Pons (tissue), 1 donor: Measurements from ENCODE around the gene GFRA4.

ENCODE experiments used
- DNase-seq: peaks from one replicate; pipeline ENCODE4 v3.0.0-alpha.2; 2016; ENCODE audit warnings: low spot score

The GFRA4 gene

DNA sequence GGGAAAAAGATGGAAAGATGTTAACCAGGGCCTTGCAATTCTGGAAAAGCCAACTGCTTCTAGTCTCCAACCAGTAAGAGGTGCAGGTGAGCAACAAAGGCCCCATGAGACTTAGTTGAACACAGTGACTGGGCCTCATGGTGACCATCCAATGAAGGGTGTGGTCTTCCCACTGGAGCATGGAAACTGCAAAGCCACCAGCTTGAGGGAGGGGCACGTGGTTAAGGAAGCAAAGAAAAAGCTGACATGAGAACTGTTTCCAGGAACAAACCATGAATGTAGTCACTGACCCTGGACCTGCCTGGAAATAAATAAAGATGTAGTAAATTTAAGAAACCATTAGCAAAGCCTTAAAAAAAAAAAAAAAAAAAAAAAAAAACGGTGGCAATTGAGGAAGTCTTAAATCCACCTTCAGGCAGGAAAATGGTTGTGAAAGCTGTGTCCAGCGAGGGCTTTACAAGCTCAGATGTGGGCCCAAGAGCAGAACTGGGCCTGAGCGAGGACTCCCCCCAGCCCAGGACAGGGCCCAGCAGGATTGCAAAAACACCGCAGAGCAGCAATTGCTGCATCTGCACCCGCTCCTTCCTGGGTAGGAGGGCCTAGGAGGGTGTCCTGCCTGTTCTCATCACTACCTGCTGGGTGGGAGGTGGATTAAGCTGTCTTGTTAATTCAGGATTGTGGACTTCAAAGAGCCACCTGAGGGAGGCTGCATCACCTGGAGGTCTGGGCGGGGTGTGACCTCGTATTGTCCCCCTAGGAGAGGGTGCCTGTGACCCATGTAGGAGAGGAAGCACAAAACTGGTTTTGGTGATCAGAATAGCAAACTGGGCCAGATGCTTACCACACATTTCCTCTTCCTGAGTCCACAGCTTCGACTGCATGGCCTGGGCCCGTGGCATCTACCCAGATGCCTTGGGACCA lies 10.3 kb downstream of the GFRA4 start:
- no peak for DNase-seq

DNA sequence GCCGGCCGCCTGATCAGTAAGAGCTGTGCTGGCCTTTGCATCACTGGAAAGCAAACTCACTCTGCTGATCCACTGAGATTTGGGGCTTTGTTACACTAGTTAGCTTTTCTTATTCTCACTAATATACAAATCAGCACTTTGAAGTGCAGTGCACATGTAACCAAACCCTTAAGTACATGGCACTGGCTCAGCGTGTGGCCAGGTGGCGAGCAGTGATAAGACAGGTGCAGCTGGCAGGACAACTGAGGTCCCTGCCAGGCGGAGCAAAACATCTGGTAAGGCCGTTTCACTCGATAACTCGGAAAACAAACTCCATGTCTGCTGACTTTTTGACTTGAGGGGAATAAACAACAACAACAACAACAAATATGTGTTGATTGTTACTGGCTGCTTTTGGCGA lies 11.0 kb downstream of the GFRA4 start:
- no peak for DNase-seq

DNA sequence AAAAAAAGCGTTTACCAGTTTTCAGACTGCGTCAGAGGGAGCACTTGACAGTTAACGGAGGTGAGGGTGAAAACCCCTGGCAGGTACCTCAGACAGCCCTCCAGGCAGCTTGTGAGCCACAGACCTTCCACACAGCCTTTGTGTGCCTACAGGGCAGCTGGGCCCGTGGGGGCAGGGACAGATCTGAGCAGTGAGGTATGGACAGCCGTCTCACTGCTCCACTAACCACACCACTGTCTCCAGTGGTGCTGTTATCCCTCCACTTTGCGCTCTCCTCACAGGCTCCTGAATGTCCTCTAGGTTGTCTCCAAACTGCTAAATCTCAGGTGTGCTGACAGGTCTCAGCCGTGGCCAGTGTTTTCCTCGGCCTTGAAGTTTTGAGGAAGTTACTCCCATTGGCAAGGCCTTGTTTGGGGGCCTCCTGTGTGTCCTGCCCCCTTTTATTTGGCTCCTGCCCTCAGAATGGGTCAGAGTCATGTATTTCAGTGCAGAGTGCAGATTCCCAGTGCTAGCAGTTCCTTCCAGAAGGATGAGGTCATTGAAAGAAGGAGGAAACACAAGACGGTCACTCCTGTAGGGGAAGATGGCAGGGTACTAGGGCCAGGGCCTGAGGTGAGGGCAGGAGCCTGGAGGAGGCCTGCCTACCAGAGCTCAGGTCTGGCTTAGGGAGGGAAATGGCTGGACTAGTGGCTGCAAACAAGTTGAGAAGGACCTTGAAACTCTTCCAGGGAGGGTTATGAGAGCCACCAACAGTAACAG lies 11.8 kb downstream of the GFRA4 start:
- DNase-seq, result no peak

DNA sequence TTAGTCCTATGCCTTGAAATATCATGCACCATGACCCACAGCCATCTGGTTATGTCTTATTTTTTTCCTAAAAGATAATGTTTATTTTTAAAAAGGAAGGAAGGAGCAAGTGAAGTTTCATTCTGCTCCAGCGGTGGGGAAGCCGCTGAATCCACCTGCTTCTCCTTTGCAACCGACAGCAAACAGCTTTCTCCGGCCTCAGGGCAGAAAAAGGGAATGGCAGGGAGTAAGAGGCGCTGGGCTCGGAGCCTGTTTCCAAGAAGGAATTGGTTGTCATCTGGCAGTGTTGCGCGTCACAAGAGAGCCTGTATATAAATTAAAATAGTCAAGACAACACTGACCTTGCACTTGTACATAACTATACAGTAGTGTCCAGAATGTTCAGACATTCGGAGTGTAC lies 14.2 kb downstream of the GFRA4 start:
- DNase-seq, result no peak

DNA sequence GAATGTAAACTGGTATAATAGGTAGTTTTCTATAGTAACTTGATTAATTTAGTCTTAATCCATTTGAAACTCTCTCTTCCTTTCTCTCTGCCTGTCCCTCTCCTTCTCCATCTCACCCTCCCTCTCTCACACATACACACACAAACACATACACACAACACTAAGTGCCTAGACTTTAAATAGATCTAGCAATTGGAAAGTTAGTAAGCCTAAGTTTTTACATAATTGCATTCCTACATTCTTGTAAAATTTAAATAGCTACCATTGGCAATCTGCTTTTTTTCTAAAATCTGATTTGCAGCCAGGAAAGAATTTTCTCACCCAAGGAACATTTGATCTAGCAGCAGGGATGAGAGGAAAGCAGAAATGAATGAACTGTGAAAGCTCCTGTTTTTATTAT lies 15.7 kb downstream of the GFRA4 start:
- DNase-seq, result no peak

DNA sequence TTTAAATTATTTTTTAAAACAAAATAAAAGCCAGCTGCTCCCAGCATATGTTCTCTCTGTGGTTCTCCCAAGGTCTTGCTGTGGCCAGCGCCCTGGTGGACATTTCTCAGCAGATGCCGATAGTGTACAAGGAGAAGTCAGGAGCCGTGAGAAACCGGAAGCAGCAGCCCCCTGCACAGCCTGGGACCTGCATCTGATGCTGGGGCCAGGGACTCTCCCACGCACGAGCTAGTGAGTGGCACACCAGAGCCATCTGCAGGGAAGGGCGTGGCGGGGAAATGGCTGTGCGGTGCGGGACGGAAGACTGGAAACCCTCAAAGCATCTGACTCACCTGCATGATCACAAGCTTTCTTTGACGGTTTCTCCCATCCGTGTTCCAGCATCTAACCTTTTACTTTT lies 16.5 kb downstream of the GFRA4 start:
- DNase-seq, result no peak

DNA sequence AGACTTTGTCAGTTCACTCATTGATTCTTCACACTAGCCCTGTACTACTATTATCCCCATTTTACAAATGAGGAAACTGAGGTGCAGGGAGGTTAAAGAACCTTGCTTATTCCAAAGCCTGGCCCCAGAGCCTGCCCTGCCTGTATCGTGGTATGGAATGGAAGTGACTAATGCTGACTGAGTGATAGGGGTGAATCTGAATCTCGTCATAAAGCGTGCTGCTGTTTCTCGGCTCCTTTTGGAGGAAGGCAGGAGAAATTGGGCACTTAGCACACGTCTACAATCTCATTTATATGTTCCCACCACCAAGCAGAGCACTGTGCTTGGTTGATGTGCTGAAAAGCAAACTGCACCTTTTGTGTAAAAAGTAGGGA lies 17.1 kb downstream of the GFRA4 start:
- DNase-seq, result no peak

DNA sequence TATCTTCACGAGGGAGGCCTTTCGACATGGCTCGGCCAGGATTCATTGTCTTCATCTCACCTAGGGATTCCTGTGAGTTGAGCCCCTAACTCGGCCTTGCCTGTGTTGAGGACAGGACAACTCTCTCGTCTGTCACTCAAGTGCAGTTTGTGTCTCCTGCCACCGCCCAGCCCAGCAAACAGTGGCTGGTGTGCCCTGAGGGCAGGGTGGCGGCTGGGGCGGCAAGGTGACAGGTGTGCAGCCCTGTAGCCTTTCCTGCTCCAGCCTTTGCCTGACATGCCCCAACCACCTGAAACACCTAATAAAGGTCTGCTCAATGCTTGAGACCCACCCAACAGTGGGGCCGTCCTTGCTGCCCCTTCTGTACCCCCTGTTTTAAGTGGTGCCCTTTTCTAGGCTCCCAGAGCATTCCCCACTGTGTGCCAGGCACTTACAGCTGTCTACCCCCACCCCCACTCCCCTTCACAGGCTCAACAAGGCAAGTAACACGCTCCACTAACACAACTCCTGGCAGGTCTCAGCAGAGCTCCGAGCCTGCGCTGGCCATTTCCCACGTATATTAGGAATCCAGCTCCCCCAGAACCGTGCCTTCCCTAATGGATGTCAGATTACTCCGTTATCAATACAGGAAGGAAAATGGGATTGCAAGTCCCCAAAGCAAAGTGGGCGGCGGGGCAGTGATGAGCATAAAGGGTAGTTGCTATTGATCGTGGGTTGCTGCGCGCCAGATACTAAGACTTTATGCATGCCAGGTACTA lies 17.7 kb downstream of the GFRA4 start:
- no peak for DNase-seq

DNA sequence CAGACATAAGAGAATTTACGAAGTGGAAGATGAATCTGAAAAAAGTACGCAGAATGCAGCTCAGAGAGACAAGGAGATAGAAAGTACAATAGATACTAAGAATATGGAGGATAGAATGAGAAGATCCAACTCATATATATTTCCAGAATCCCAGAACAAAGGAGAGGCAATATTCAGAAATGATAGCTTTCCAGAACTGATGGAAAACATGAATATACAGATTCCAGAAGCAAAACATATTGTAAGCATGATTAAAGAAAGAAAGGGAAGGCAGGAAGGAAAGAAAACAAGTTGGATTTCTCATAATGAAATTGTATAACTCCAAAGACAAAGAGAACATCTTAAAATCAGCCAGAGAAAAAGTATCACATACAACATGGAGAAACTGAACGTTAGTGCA lies 22.9 kb downstream of the GFRA4 start:
- no peak for DNase-seq

DNA sequence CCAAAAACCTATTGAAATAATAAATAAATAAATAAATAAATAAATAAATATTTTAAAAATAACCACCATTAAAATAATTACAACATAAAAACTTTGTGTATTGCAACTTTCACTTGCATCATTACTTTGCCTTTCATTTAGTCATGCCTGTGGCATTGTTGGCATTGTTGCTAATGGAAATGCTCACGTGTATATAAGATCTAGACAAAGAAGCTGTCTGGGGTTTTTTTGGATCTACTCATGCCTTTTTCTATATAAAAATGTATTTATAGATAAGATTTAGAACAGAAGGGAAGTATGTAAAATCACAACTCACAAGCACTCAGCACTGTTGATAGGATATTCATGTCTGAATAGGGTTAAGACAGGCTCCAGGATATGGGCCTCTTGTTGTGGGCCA lies 27.9 kb downstream of the GFRA4 start:
- DNase-seq, result no peak

DNA sequence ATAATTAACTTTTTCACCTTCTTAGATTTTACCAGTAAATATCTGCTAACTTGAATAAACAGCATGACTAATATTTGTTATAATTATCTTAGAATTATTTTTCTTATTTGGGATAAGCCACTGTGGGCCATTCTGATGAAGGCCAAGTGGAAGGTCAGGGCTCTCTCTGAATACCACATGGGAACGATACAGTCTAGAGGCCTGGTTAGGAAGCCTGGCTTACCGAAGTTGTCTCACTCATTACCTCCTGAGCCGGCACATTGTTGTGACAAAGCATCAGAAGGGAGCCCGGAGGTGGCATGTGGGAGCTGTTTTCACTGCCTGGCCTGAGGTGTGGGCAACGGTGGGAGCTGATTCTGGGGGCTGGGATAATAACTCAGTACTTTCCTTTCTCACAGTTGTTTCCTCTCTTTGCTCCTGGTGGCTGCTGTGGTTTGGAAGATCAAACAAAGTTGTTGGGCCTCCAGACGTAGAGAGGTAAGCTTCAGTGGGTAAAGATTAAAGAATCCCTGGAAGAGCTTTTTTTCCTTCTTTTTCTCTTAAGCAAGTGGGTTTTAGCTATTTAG lies 29.2 kb downstream of the GFRA4 start:
- no peak for DNase-seq

DNA sequence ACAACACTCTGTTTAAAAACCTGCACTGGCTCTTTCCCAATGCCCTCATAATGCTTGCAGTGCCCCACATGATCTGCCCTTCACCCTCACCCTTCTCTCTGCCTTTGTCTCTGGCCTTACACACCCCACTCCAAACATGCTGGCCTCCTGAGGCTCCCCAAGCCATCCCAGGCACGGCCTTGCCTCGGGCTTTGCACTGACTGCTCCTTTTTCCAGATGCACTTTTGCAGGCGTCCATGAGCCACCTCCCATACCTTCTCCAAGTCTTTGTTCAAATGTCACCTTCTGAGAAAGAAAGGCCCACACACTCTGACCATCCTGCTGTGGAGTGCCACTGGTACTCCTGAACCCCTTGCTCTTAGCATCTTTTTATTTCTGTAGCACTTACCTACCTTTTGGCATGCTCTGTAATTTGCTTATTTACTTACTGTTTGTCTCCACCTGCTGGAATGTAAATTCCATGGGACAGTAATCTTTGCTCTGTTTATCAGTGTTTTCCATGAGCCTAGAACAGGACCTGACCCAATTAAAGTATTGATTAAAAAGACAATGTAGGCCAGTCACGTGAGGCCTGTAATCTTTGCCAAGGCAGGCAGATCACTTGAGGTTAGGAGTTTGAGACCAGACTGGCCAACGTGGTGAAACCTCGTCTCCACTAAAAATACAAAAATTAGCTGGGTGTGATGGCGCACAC lies 30.7 kb downstream of the GFRA4 start:
- DNase-seq, result no peak

DNA sequence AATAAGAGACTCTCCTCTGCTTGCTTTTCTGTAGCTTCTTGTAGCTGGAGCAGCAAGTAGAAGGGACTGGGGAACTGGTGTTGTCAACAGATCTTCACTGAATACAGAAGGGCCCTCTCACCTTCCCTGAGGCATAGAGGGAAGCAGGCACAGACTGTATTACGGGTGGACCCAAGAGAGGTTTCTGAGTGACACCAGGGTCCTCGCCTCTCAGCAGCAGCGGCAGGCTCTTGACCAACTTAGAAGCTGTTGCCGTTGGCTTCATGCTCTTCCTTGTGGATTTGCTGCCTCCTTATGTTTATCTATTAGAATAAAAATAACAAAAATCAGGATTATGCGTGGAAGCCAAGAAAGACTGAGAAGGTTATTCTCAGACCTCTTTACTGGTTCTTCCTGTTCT lies 31.7 kb downstream of the GFRA4 start:
- no peak for DNase-seq

DNA sequence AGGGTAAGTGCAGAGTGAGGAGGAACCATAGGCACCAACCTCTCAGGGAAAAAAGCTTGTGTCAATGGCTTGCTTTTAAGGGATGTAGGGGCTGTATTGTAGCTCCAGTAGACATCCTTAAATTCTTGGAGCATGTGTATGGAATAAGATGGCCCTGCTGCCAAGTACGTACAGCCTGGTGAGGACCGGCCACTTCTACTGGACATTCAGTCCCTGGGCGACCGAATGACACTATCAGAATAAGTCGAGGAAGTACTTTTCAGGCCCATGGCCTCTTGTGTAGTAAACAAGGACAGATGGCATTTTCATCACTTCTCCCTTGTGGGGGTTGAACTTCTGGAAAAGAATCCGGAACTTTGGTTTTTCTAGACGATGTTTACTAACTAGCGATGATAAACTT lies 32.8 kb downstream of the GFRA4 start:
- DNase-seq, result no peak

DNA sequence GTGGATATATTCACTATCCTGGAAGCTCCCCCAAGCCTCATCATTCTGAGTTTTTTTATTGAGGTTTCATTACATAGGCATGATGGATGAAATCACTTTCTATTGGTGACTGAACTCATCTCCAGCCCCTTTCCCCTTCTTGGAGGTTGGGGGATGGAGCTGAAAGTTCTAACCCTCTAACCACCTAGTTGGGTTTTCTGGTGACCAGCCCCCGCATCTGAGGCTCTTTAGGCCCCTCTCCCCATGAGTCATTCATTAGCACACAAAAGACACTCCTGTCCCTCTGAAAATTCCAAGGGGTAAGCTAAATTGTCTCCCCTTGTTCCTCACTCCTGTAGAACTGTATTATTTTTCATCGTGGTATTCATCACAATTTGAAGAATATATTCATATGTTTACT lies 33.3 kb downstream of the GFRA4 start:
- DNase-seq, result no peak

DNA sequence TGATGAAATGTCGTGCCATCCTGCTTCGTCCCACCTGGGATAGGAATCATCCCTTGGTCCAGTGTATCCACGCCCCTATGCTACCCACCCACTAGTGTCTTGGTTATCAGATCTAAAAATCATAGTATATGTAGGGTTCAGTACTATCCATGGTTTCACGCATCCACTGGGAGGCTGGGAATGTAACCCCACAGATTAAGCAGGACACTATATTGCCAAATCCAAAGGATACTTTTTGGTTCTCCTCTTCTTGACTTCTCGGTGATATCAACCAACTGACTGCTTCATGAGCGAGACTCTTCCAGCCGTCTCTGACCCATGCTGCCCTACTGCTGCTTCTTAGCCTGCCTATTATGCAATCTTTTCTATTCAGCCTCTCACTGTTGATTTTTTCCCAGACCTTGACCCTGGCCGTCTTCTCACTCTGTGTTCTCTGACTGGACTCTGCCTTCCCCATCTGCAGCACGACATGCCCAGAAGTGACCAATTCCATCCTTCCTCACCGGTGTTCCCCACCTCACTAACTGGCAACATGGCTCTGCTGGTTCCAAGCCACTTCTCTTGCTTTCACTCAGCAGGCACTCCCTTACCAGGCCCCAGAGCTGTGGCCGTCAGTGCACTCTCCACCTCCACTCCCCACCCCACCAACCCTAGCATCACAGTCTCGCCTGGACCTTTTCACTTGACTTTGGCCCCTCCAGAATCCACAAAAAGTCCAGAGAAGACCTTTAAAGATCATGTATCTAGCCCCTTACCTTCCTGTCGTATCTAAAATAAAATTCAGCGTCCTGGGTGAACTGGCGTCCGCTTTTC lies 34.5 kb downstream of the GFRA4 start:
- DNase-seq, result no peak

DNA sequence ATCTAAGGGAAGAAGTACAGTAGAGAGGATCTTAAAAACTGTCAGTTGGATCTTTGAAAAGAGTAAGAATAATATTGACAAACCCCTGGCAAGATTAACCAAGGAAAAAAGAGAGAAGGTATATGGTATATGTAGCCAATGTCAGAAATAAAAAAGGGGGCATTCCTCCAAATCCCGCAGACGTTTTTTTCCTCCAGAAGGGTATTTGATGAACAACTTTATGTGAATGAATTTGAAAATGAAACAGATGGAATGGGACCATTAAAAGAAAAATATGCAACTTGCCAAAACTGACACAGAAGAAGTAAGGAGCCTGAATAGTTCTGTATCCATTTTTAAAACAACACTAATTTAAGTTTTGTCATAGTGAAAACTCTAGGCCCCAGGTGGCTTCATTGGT lies 35.7 kb downstream of the GFRA4 start:
- DNase-seq, result no peak

DNA sequence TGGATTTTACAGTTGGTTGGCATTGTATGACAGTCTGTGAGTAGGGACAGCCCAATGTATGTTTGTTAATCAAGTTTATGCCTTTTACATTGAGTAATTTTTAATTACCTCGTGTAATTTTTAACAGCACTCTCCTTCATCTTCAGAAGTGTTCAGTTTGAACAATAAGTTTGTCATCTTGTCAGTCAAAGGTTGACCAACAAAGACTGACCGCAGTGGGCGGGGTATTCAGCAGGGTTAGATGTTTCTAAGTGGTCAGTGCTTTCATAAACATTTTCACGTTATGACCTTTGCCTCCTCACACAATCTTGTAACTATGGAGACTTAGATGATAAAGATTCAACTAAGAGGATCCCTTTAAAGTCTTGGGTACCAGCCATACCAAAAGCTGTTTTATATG lies 40.8 kb downstream of the GFRA4 start:
- no peak for DNase-seq

DNA sequence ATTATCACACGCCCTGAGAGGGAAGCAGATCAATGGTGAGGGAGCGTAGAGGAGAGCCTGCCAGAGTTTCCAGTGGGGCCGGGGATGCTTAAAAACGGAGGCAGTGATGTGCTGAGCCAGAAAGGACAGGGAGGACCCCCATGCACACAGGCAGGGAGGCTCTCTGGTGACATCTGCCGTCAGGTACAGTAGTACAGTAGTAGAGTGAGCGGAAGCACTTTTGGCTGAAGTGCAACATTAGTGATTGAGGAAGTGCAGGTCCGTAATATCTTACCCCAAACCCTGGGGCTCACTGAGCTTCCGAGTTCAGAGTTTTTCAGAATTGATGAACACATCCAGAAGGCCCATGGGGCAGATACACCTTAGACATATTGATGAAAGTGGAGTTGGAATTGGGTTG lies 42.1 kb downstream of the GFRA4 start:
- no peak for DNase-seq

DNA sequence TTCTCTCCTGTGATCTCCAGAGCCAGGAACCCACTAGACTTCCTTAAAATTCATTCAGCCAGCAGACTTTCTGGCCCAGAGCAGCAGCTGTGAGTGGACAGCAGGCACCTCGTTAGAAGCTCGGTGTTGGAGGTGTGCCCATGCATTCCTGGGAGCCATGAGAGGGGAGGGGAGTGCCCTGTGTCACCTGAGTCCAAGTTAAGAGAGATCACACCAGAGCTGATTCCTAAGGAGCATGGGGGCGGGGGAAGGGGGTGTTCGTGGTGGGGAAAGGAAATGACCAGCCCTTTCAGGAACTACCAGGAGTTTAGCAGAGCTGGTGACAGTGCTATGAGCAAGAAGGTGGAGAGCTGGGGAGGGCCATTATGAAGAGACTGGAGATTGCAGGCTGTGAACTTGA lies 46.9 kb downstream of the GFRA4 start:
- no peak for DNase-seq
